Peyer's patch (tissue), 4 donors: Measurements from ENCODE around the gene PRPF6.

Experiments used
- CTCF ChIP-seq, 6 experiments: fragments of 450-650 bp in 4 of 6; fragments of 200-600 bp in 2 of 6; sonication (generic) in 1 of 6; IDR thresholded peaks; one replicate each; pipeline ENCODE4 v1.5.1; 2017 to 2019; ENCODE audit warnings: antibody characterized with exemption in 6 of 6, mild to moderate bottlenecking in 3 of 6, moderate library complexity in 1 of 6
- POLR2A ChIP-seq, 2 donors: fragments of 450-650 bp; IDR thresholded peaks; one replicate each; pipeline ENCODE4 v1.5.1; 2017; ENCODE audit warnings: antibody characterized with exemption in 2 of 2, mild to moderate bottlenecking in 2 of 2, moderate library complexity in 2 of 2

DNA sequence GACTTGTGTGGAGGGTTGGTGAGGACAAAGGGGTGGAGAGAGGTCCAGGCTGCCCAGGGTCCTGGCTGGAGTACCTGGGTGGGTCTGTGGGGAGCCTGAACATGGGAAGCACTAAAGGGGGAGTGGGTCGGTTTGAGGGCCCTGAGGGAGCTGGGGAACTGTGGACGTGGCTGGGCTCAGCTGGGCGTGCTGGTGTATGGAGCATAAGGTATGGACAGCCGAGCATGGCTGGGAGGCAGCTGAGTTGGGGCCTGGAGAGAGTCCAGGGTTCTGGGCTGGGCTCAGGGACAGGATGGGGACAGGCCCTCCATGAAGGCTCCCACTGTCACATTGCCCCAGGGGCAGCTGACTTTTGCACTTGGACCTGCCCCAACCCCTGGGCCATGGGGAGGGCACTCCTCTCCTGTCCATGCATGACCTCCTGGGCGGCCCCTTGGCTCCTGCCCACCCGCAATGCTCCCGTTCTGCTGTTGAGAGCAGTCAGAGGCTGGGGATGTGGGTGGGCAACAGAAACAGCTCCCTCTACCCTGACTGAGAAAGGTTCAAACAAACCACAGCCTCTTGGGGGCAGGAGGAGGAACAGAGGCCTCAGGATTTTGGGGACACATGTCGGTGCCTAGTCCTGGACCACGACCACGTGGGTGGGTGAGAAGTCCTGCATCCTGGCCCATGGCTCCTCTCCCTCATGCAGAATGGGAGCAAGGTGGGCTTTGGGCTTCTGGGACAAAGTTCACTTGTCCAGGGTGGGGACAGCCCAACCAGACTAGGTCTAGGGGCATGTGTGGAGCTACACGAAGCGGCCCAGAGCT is 59.5 kb downstream of the PRPF6 start:
- TF ChIP-seq CTCF (IDR thresholded peaks at IDR 0.05) = no peak
- TF ChIP-seq POLR2A (IDR thresholded peaks at IDR 0.05) = no peak
